GM18502 (cell line): ENCODE data around the gene TIMM29.

Source experiments
- ATAC-seq: cut with Tn5 transposase; IDR thresholded peaks from one replicate; pipeline ENCODE4 v1.9.1; 2021; ENCODE audit warnings: mild to moderate bottlenecking; ENCODE audit not compliant: unreplicated experiment, poor library complexity

TIMM29 gene

DNA sequence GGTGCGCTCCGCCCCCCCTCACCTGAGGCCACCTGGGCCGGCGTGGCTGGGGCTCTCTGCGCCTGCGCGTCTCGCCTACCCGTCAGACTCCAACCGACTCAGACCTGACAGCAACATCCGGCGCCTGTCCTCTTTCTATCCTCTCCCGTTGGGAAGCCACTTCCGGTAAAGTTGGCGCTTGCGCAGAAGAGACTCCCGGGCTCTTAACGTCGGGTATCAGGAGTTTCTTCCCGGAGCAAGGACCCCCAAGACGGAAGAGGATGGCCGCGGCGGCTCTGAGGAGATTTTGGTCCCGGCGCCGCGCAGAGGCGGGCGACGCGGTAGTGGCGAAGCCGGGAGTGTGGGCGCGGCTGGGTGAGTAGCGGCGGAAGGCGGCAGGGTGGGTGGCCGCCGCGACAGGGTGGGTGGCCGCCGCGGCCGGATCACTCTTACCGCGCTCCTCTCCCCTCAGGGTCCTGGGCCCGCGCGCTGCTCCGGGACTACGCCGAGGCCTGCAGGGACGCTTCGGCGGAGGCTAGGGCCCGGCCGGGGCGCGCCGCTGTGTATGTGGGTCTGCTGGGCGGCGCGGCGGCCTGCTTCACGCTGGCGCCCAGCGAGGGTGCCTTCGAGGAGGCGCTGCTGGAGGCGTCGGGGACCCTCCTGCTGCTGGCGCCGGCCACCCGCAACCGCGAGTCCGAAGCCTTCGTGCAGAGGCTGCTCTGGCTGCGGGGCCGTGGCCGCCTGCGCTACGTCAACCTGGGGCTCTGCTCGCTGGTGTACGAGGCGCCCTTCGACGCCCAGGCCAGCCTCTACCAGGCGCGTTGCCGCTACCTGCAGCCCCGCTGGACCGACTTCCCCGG is at the start of gene TIMM29, which contains the start of gene YIPF2:
TIMM29 (plus strand) TSS at position 249 of the 839 bp plus-strand sequence; CDS start at position 261, 12 bp downstream.
YIPF2 (minus strand) TSS at position 77 of the 839 bp plus-strand sequence. CDS start 229 bp downstream, outside the sequence.
- ATAC-seq = peak; percentile 75

DNA sequence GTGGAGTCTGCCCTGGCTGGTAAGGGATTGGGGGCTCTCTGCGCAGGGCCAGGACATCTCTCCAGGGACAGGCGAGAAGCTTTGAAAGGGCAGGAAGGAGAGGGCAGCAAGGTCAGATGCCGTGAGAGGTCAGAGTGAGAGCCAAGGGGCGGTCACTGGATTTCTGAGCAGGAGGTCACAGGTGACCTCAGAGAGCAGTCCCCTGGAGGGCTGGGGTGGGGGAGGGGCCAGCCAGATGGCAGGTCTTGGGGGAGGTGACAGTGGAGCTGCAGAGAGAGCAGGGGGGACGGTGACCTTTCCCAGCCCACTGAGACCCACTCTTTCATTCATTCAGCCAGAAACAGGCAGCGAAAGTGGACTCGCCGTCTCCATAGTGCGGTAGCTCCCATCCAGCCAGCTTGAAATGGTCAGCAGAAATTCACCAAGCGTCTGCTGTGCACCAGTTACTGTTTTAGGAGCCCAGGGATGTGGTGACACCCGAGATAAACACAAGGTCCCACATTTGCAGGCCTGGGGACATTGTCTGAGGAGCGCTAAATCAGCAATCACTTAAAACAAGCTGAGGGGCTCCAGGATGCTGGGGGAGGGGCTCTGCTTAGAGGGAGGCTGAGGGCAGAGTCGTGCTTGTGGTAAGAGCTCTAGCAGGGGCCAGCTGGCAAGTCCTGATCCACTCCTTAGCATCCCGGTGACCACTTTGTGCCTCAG is 47.1 kb upstream of the TIMM29 start:
- no peak for ATAC-seq

DNA sequence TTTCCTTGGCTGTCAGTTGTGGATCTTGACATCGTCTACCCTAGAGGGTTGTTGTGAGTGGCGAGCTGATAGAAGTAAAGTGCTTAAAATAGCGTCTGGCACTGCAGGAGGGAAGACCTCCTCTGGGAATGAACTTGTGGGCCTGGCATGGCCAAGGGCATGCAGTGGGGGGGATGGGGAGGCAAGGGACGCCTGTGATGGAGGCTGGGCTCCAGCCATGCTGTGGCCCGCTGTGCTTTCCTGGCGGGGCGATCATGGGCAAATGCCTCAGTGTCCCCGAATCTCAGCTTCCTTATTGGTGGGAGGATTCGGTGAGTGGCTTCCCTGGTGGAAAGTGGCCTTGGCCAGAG is 46.5 kb upstream of the TIMM29 start:
- no peak for ATAC-seq

DNA sequence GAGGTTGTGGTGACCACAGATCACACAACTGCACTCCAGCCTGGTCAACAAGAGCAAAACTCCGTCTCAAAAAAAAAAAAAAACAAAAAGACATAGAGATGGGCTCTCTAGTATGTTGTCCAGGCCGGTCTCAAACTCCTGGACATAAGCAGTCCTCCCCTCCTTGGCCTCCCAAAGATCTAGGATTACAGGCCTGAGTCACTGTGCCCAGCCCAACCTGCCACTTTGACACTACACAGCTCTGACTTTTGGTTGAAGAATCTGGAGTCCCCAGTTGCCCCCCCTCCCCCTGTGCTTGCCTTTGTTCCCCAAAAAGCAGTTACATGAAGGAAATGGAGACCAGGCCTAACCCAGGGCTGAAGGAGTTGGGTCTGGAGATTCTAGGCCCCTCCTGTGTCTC is 44.3 kb upstream of the TIMM29 start:
- ATAC-seq = no peak

DNA sequence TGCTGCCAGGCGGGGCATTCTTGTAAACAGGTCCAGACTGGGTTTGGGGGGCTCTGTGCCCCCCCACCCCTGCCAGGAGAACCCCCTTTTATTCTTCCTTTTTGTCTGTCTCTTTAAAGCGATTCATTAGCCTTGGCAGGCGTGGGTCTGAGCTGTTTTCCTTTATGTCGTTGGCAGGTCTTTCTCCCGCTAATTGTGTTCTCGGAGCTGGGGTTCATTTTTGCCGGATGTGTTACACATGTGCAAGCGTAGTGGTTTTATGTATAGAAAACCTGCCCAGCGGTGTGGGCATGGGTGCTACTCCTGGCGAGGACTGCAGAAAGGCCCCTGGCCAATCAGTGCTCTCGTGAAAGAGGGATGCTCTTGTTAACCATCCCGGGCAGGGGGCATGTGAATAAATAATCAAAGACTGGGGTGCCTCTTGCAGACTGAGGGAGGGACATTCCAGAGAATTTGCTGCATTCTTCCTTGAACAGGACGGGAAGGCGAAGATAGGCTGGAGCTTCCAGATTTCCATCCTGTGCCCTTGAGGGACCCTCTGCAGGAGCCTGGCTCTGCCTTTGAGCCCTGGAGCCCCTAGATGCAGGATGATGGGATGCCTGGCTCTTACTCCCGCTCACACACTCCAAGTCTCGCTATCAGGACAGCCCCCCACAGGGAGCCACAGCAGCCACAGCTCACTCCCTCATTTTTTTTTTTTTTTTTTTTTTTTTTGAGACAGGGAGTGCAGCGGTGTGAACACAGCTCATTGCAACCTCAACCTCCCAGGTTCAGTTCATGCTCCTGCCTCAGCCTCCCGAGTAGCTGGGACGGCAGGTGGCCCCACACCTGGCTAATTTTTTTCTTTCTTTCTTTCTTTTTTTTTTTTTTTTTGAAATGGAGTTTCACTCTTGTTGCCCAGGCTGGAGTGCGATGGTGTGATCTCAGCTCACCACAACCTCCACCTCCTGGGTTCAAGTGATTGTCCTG is 43.1 kb upstream of the TIMM29 start:
- no peak for ATAC-seq

DNA sequence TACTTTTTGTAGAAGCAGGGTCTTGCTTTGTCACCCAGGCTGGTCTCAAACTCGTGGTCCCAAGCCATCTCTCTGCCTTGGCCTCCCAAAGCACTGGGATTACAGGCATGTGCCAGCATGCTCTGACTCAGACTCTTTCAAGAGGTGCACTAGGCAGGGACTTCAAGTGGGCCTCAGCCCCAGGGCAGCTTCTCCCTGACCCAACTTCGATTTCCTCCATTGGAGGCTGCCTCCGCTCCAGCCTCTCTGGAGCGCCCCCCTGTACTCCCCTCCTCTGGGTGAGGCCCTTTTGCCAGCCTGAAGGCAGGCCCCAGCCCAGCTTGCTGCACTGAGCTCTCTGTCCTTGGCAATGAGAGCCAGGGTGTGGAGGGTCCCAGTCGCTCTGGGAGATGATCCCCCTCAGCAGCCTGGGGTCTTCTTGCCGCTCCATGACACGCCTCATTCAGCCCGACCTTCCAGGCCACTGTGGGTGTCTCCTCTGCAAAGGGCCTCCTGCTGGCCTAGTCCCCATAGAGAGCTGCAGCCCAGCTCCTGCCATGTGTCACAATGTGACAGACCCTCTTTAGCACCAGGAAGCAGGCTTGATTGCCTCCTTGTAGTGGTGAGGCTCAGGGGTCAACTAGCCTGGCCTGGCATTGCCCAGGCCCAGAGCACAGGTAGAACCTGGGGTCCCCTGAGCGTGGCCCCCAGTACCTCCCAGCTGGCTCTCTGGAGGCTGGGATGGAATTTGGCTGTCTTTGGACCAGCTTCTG is 40.8 kb upstream of the TIMM29 start:
- no peak for ATAC-seq

DNA sequence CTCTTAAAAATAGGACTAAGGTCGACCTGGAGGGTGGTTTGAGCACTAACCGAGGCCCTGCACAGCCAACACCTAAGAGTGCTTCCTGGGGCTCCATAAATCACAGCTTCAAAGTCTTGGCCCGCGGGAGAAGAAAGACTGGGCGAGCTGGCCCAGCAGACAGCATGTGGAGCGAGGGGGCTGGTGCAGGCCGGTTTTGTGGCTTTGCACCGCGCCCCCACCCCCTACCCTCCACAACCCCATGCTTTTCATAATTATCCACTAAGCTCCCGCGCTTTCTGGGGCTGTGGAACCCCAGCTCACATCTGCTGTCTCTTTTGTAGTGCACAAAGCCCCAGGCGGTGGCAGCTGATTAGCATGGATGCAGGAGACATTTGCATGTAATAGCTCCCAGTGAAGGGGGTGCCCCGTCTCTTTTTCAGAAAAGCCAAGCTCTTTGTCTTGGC is 40.2 kb upstream of the TIMM29 start:
- no peak for ATAC-seq

DNA sequence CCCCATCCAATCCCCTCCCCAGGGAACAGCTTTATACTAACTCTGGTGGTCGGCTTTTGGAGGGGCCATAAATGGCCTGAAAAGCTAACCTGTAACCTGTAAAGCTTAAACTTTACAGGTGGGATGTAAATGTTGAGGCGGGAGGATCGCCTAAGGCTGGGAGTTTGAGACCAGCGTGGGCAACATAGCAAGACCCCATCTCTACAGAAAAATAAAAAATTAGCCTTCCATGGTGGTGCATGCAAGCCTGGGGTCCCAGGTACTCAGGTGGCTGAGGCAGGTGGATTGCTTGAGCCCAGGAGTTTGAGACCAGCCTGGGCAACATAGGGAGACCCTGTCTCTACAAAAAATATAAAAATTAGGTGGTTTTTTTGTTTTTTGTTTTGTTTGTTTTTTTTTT is 38.7 kb upstream of the TIMM29 start:
- ATAC-seq = no peak

DNA sequence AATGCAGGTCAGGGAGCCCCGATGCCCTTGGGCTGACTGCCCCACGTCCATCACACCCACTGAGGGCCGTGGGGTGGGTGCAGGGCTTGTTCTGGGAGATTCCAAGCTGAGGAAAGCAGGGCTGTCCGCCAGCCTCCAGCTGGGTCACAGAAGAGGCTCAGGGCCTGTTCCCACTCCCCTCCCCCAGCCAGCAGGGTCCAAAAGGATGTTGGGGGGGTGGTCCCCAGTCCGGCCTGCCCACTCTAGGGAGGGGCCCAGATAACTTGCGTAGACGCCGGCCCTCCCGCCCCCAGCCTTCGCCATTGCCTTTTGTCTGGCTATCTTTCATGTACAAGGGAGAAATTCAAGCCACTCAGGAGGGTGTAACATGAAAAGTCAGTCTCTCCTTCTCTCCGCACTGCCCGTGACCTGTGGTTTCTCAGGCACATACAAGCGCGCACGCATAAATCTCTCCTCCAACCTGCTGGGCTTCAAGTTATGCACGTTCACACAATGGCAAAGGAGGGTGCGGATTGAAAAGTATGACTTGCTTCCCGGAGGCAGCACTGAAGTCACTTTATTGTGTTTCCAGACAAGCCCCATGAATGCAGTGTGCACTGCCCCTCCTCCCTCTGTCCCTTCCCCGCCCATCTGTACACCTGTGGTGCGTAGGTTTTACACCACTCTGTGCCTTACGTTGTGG is 37.1 kb upstream of the TIMM29 start:
- no peak for ATAC-seq

DNA sequence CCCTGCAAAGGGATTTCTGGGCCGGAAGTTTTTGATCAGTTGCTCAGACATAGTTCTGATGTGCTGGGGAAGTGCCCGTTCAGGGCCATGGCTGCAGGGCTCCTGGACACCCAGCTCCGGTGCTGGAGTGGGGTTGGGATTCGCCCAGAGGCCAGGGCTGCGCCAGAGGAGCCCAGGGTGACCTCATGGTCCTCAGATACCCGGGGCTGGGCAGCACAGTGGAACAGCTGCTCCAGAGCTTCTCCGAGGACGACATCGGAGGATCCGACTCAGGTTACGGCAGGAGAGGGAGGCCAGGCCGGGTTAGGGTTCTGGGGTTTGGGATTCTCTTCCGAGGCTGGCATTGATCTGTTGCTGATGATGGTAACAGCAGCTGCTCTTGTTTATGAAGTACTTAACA is 36.4 kb upstream of the TIMM29 start:
- ATAC-seq = no peak

DNA sequence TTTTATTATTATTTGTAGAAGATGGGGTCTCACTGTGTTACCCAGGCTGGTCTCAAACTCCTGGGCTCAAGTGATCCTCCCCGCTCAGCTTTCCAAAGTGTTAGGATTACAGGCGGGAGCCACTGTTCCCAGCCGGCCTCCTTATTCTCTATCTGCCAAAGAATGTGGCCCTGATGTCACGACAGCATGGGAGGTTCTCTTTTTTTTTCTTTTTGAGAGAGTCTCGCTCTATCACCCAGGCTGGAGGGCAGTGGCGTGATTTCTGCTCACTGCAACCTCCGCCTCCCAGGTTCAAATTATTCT is 33.7 kb upstream of the TIMM29 start:
- ATAC-seq = no peak

DNA sequence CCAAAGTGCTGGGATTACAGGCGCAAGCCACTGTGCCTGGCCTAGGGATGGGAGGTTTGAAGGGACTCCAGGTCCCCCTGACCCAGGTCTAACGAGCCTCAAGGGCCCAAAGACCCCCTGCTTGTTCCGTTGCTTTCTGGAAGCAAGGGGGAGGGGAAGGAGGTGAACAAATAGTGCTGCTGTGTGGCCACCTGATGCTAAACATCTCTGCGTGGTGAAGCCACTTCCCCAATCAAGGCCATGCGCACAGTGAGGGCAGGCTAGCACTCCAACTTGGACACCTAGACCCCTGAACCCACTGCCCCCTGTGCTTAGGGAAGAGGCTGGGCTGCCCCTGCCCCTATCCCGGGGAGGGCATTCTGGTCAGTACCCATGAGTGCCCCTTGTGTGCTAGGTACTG is 33.2 kb upstream of the TIMM29 start:
- no peak for ATAC-seq

DNA sequence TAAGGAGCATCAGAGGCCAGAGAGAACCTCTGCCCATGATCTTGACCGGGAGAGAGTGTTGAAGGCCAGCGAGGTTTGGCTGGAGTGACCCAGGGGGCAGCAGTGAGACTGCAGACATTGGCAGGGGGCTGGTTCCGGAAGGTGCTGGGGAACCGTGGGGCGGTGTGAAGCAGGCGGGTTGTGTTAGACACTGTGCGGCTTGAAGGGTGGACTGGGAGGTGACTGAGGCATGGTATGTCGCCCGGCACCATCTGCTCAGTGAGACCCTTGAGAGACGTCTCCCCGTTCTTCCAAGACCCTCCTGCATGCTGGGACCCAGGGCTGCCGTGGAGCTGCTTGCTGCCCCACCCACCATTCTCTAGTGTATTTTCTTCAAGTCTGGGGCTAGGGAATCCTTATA is 32.7 kb upstream of the TIMM29 start:
- ATAC-seq = no peak

DNA sequence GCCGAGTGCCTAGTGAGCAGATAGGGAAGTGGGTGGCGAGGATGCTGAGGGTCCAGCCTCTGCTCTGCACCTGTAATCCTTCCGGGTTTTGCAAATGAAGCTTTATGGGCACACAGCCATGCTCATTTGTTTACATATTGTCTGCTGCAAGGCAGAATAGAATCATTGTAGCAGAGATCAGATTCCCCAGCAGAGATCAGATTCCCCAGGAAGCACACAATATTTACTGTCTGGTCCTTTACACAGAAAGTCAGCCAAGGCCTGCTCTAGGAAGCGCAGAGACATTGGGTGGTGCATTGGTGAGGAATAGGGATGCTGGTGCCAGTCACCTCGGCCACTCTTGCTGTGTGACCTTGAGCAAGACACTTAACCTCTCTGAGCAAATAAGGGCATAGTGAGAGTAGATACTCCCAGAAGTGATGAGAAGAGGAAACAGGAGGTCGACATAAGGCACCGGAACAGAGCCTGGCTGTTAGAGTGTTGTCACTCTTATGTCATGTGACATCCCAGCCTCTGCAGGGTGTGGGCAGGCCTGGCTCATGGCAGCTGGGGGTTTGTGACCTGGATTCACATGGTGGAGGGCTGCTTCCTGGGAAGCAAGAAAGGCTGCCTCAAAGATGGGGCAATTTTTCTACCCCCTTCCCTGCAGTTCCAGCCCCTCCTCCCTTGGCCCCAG is 31.6 kb upstream of the TIMM29 start:
- no peak for ATAC-seq

DNA sequence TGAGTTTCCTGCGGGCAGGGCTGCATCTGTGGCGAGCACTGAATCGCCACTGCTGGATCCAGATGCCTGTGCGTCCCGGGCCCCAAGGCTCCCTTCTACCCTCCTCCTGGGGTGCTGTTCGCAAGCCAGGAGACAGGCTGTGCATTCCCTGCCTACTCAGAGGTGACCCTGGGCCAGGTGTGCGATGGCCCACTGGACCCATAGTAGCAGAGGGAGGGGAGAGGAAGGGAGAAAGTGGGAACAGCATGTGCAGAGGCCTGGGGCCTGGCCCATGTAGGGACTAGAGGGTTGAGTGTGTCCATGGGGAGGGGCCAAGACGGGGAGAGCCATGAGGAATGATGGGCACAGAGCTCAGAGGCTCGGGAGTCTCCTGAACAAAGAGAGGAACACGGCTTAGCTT is 30.0 kb upstream of the TIMM29 start:
- ATAC-seq = no peak

DNA sequence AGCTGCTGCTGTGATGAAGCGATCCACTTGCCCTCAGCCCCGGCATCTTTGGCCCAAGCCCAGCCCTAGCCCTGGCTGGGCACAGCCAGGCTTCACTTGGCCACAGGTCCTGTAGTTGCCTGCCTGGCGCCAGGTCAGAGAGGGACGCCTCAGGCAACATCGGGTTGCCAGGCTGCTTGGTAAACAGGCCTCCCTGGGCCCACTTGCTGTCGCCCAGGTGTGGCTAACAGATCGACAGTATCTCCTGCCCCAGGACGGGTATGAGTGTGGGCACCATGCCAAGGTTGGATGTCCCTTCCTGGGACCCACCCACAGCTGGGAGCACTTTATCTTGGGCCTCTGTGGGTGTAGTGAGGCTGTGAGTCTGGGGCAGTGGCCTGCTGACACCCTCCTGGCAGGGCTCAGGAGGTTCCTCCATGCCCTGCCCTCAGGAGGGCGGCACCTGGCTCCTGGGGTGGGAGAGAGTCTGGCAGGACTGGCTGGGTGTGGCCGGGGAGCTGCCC is 29.4 kb upstream of the TIMM29 start:
- ATAC-seq = no peak

DNA sequence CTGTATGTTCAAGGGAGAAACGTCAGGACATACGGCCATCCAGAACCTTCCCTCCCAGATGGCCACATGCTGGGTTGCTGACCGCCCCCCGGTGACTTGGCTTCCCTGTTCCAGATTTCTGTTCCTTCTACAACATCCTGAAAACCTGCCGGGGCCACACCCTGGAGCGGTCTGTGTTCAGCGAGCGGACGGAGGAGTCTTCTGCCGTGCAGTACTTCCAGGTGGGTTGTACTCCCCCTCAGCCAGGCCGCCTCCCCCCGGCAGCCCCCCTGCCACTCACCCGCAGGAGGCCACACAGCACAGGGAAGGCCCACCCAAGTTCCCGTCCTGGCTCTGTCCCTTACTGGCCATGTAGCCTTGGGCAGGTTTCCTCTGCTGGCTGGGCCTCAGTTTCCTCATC is 20.7 kb upstream of the TIMM29 start:
- no peak for ATAC-seq

DNA sequence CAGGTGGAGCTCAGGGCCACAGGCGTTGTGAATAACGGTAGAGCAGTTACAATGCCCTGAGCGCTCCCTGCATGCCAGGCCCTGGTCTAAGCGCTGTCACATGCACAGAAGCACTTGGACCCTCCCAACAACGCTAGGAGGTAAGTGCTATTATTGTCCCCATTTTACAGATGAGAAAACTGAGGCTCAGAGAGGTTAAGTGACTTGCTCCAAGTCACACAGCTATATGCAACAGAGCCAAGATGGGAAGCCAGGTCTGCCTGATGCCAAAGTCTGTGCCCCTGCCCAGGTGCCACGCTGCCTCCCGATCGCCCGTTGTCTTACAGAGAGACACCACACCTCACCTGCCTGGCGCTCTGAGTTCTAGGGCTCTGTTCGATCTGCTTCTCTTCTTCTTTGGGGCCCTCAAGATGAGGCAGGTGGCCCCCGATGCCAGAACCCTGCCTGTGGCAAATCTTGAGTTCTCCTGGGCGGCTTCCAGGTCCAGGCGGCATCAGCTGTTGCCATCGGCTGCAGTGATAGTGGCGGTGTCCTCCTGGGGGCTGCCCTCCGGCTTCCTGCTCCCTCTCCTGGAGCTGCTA is 20.1 kb upstream of the TIMM29 start:
- no peak for ATAC-seq
